Activated CD4-positive, alpha-beta T cell treated with anti-CD3 and anti-CD28 coated beads for 24 hours (primary cell): ENCODE data around the gene TBX3.

Experiments used
- DNase-seq, 2 donors: peaks; one replicate each; pipeline ENCODE4 v3.0.0-alpha.2; 2020; ENCODE audit warnings: low read depth in 2 of 2

The TBX3 gene

DNA sequence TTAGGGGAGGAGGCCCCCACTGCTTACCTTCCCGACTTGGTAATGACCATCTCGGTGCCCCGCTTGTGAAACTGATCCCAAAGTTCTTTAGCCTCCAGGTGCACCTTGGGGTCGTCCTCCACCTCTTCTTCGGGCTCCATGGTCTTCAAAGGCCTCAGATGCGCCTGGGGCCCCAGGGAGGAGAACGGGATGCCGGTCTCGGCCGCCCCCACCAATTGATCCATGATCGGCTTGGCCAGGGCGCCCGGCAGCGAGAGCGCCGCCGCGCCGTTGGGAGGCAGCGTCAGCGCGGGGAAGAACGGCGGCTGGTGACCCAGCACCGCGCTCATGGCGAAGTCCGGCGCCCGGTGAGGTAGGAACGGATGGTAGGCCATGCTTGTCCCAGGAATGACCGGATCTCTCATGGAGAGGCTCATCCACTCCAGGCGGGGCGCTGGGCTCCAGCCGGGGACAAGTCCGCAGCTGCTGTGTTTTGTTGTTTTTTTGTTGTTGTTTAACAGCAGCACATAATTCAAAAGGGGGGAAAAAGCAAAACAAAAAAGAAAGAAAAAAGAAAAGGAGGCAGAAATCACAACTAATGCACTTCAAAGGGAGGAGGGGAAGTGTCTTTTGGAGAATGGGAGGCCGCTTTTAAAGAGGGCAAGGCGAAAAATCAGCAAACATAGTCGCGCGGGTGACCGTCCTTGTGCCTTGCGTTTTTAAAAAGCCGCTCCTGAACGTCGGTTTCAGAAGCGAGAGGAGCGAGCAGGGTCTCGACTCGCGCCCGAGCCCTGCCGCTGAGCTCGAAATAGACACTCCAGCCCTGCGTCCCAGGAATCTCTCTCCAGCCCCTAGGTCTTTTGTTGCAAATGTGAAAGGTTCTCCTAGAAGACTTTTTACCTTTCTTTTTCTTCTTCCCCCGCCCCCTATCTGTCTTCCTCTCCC is 928 bp downstream of the TBX3 start:
- no peak for DNase-seq

DNA sequence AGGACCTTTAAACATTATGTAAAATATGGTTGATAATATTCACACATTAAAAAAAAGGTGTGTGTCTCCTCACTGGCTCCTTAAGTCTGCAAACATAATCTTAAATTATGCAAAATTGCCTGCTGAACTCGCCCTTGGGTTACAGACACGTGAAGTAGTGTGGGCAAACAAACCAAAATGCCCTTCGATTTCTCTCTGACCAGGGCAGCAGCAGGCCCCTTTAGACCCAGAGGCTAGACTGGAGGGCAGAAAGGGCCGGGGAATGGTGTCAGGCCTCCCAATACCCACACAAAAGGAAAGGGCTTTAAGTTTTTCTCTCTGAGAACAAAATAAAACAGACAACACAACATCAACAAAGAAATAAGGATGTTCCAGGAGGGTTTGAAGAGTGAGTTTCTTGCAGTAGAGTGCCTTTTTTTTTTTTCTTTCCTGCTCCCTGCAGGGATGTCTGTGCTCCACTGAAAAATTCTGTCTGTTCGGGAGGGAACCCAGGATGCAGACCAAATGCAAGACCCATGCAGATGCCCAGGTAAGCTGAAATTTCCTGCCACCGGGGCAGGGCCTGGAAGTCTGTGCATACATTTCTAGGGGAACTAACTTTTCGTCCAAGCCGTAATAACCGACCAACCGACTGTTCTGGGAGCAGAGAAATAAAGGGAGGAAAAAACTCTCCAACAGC is 1.7 kb downstream of the TBX3 start:
- no peak for DNase-seq

DNA sequence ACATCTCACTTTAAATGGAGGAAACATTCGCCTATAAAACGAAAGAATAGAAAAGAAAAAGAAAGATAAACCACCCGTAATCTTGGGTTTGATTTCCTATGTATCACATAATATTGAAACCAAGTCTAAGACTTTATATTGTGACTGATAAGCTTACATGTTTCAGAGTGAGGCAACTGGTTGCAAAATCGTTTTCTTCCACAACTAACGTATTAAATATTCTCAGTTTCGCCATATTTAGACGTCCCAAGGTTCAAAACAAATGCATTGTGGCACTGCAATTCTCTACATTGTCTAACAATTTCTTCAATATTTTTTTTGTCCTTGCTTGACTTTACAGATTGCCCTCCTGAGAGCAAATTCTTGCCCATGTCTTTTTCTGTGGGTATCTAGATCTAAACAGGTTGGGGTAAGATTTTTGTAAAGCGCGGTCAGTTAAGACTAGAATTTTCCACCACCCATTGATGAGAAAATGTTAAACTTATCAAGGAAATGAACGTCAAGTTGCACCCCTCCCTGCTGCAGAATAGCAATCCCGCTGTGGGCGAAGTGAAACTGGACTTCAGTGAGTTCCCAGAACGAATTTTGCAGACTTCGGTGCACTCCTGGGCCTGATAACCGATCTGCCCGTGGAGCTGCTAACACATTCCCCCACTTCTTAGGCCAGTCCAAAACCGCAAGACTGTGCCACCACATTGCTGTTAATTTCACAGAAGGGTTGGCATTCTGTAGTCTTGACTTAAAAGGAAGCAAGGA is 2.7 kb downstream of the TBX3 start:
- DNase-seq, result no peak

DNA sequence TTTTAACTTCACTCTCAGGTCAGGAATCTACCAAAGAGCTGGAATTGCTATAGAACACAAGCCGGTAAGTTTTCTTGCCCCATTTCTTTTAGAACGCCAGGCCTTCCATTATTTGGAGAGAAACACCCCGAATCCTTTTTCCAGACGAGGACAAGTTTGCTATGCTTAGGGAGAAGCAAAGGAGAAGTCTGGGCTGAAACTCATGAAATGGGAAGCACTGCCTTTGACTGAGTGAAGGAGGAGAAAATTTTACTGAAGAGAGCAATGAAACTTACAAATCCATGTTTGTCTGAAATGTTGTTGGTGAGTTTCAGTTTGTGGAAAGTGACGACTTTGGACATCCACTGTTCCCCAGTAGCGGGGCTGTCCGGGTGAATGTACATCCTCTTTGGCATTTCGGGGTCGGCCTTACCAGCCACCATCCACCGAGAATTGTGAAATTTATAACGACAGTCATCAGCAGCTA is 3.3 kb downstream of the TBX3 start:
- no peak for DNase-seq

GRCh38 chr12:114679942-114680341 is 4.0 kb downstream of the TBX3 start:
- DNase-seq, result no peak

DNA sequence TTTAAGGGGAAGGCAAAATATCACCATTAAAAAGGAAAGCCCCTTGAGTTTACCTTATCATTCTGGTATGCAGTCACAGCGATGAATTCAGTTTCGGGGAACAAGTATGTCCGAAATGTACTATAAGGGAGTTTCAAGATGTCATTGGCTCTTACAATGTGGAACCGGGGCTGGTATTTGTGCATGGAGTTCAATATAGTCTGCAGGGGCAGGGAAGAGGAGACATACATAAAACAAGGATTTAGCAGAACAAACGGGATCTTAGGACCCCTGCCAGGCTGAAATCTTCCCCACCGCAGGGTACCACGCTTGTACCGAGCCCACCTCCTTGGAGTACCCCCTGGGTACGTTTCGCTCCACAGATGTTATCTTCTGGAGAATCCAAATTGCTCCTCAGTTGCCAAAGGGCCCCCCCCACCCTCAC is 4.5 kb downstream of the TBX3 start:
- no peak for DNase-seq

DNA sequence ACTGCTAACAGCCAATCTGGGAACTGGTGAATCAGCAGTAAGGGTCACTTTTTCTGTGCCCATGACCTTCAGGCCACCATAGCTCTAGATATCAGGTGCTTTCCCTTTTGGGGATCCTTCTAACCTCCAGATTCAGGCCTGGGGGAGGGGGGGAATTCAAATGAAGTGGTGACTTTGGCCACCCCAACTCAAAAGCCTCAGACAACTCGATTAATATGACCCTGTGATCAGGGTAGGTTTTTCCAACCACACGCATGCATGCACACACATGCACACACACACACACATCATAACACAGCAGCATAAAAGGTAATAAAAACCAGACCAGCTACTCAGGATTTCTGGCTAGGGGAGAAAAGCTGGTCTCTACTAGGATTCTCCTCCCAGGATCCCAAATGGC is 5.3 kb downstream of the TBX3 start:
- no peak for DNase-seq

DNA sequence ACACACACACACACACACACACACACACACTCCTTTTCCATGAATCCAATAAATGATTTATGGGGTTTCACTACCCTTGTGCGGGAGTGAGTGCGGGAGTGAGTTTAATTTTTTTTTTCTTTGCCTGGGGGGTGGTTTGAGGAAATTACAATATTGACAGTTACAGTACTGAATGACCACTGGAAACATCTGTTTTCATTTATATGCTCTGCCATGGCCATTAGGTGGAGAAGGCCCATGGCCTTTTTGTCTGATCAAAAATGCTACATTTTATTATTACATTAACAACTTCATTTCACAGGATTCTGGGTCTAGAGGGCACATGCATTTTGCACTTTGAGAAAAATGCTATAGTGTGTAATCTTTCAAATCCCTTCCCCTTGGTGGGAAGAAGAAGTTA is 5.9 kb downstream of the TBX3 start:
- no peak for DNase-seq

- no peak for DNase-seq
Observed at GRCh38 chr12:114676142-114676741, 7.7 kb downstream of the TBX3 start.

DNA sequence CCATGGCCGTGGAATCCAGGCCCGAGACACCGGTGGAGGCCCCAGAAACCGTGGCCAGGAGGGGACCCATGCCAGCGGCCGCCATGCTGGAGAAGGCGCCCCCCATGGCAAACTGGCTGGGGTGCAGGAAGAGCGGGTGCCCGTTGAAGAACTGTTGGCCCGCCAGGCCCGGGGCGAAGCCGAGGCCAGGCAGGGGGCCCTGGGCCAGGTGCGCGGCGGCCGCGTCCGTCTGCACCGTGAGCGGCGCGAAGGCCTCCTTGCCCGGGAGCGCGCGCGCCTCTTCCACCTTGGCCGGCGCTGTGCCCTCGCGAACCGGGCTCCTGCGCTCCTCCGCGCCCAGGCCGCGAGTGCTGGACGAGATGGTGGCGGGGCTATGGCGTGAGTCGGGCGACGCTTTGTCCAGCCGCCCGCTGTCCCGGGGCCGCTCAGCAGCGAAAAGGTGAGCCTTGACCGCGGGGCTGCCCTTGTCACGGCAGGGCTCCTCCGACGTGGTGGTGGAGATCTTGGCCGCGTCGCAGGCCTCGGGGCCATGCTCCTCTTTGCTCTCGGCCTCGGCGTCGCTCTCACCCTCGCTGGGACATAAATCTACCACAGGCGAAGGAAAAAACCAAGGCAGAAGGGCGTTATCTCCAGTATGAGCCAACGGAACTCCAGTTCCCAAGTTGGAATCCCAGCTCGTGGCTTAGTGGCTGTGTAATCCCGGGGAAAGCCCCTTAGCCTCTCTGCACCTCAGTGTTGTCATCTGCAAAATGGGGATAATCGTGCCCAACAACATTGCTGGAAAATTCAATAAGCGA is 9.5 kb downstream of the TBX3 start:
- DNase-seq, result no peak

DNA sequence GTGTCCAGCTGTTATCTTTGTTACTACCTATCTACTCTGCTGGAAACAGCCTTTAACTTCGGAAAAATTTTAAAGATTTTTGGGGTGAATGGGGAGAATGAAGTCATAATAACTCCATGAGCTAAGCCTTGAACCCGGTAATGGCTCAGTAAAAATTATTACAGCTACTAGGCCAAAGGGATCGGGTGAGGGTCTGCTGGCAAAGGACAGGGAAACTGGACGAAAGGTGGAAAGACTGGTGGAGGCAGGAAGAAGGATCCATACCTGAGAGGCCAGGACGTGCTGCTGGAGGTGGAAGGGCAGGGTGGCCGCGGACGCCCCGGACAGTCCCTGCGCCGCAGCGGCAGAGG is 10.1 kb downstream of the TBX3 start:
- DNase-seq, result no peak

GRCh38 chr12:114673169-114673833 is 10.7 kb downstream of the TBX3 start:
- no peak for DNase-seq

GRCh38 chr12:114672817-114673168 is 11.2 kb downstream of the TBX3 start:
- no peak for DNase-seq

- DNase-seq, result no peak
Observed at GRCh38 chr12:114671443-114672411, 12.2 kb downstream of the TBX3 start.

- DNase-seq, result no peak
Observed at GRCh38 chr12:114671066-114671442, 12.9 kb downstream of the TBX3 start.

DNA sequence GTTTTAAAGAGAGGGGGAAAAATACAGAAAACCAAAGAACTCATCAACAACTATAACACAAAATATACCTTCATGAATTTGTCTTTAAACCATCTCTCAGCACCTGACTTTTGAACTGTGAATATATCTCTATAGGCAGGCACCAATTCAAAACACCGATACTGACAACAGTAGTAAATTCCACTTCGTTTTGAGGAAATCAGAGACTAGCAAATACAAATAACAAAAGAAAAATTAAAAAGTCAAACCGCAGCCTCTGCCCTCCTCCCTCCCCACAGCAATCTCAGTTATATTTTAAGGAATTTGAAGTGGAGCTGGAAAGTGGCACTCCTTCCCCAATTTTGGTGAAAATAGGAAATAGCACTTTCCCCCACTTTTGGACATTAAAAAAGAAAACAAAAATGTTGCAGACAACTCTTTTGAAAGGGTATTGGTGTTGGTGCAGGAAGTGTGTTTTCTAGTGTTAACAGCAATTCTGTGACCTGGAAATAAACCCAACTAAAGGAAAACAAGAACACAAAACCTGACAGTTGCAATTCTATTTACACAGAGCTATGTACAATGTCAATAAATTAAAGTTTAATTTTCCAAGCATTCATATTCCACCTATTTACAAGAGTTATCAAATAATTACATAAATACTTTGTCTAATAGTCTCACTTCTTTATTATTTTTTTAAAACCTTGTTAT is 13.5 kb downstream of the TBX3 start:
- no peak for DNase-seq

GRCh38 chr12:114669401-114670290 is 14.3 kb downstream of the TBX3 start:
- DNase-seq, result no peak

DNA sequence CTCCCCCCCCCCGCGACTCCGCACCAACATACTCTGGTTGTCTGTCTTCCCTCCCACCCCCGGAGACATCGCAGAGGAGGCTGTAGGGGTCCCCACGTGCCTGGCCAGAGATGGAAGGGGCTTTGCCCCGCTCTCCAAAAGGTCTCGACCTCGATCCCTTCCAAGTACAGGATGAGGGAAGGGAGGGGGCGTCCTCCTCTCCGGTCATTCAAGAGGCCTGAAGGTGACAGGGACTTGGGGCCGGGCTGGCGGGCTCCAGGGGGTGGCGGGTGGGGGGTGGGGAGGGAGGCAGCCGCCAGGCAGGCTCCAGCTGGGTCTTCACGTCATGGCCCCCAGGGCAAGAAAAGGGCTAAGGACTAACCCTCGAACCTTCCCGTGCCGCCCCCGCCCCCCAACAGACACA is 15.1 kb downstream of the TBX3 start:
- no peak for DNase-seq
